Colonic mucosa (tissue), 4 donors: ENCODE results near the gene HJV. TPM values are rescaled to one million over a fixed set of nuclear protein-coding genes. Genes with fewer than 3 reads are reported as not detected.
A peak's percentile ranks its signal among the peaks of the same experiment; 100 is the strongest.
"Not testable (repeated sequence)": the region's sequence is repeated elsewhere in the genome, so short reads cannot be mapped to it uniquely, and the experiment has no call there.

ENCODE experiments used
- DNase-seq: peaks from one replicate; pipeline ENCODE4 v3.0.0-alpha.2; 2020
- H3K27ac ChIP-seq: fragments of 200-600 bp; one replicate; pipeline ENCODE4 v1.8.0; 2021
- H3K27me3 ChIP-seq: fragments of 200-600 bp; one replicate; pipeline ENCODE4 v1.8.0; 2021
- H3K36me3 ChIP-seq: fragments of 200-600 bp; one replicate; pipeline ENCODE4 v1.8.0; 2021
- H3K4me1 ChIP-seq: fragments of 200-600 bp; one replicate; pipeline ENCODE4 v1.8.0; 2021; ENCODE audit warnings: mild to moderate bottlenecking
- H3K4me3 ChIP-seq: fragments of 200-600 bp; one replicate; pipeline ENCODE4 v1.8.0; 2021
- H3K9ac ChIP-seq, 2 donors: one replicate each; pipeline ENCODE4 v1.7.0; 2013; ENCODE audit warnings: control low read depth in 2 of 2, low read depth in 2 of 2, low read length in 2 of 2
- H3K9me3 ChIP-seq: fragments of 200-600 bp; one replicate; pipeline ENCODE4 v1.8.0; 2021
- intact Hi-C: fragments of 100-400 bp; cut with DNase I; formaldehyde crosslinking; loops from one replicate; pipeline ENCODE4 v1.14.1; 2022
- total RNA-seq, 2 donors: library from RNA; stranded (reverse); fragmentation: NEBNext Ultra II Directional in 1 of 2; extraction: Animal tissue kit (Norgen Biotek cat#: 25700) in 1 of 2; gene quantifications; one replicate each; pipeline ENCODE4 v1.2.1, GENCODE V29; 2021
- TF ChIP-seq, protein P1 (sequence below): fragments of 200-600 bp; IDR thresholded peaks from one replicate; pipeline ENCODE4 v1.8.0; 2022; ENCODE audit warnings: antibody characterized with exemption, mild to moderate bottlenecking
- donor health status: healthy.
- donor health status: DM: no; HTN: no; CAD: no.
- donor health status: DM: no; HTN: no; CAD: no.

The HJV gene
- total RNA-seq, 2 donors from 2014 or later = not detected

GRCh38 chr1:146032631-146033219 lies 11.2 kb upstream of the HJV start:
- Histone ChIP-seq H3K27me3 (no peaks in the 10 kb centered on the region), H3K4me1 (peaks cover 3% of the 10 kb centered on the region), H3K27ac (no peak overlapping the region), H3K9me3 (no peaks in the 10 kb centered on the region), H3K36me3 (no peaks in the 10 kb centered on the region), H3K9ac (no peak overlapping the region), H3K4me3 (no peak overlapping the region)
- intact Hi-C loops = no loop called here
- no peak for DNase-seq
- TF ChIP-seq, protein P1, sequence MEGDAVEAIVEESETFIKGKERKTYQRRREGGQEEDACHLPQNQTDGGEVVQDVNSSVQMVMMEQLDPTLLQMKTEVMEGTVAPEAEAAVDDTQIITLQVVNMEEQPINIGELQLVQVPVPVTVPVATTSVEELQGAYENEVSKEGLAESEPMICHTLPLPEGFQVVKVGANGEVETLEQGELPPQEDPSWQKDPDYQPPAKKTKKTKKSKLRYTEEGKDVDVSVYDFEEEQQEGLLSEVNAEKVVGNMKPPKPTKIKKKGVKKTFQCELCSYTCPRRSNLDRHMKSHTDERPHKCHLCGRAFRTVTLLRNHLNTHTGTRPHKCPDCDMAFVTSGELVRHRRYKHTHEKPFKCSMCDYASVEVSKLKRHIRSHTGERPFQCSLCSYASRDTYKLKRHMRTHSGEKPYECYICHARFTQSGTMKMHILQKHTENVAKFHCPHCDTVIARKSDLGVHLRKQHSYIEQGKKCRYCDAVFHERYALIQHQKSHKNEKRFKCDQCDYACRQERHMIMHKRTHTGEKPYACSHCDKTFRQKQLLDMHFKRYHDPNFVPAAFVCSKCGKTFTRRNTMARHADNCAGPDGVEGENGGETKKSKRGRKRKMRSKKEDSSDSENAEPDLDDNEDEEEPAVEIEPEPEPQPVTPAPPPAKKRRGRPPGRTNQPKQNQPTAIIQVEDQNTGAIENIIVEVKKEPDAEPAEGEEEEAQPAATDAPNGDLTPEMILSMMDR = peak; percentile 34

- TF ChIP-seq, protein P1 = no peak
- no peaks in the 10 kb centered on the region for H3K9me3 ChIP-seq
- H3K9ac ChIP-seq = no peak overlapping the region
- no peaks in the 10 kb centered on the region for H3K27me3 ChIP-seq
- intact Hi-C loops = no loop called here
- peaks cover 3% of the 10 kb centered on the region for H3K4me1 ChIP-seq
- H3K36me3 ChIP-seq = no peaks in the 10 kb centered on the region
- no peak overlapping the region for H3K4me3 ChIP-seq
- DNase-seq = no peak
- H3K27ac ChIP-seq = no peak overlapping the region
These were observed 9.9 kb upstream of the HJV start for GRCh38 chr1:146031476-146031875.

DNA sequence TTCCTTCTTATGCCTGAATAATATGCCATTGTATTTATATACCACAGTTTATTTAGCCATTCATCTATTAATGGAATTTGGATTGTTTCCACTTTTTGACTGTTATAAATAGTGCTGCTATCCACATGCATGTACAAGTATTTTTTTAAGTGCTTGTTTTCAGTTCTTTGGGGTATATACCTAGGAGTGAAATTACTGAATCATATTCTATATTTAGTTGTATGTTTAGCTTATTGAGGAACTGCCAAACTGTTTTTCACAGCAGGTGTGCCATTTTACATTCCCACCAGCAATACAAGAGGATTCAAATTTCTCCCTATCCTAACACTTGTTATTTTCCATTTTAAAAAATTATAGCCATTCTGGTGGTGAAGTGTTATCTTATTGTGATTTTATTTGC lies 7.6 kb upstream of the HJV start:
- Histone ChIP-seq H3K4me1 (no peaks in the 10 kb centered on the region), H3K27me3 (no peaks in the 10 kb centered on the region), H3K4me3 (no peak overlapping the region), H3K36me3 (no peaks in the 10 kb centered on the region), H3K9me3 (no peaks in the 10 kb centered on the region), H3K9ac (no peak overlapping the region), H3K27ac (no peak overlapping the region)
- TF ChIP-seq, protein P1 = no peak
- intact Hi-C loops = no loop called here
- DNase-seq = no peak

- H3K36me3 ChIP-seq, H3K9me3 ChIP-seq, H3K27me3 ChIP-seq, intact Hi-C loops, DNase-seq, H3K27ac ChIP-seq, H3K4me1 ChIP-seq, H3K9ac ChIP-seq, H3K4me3 ChIP-seq: not testable (repeated sequence)
These were observed 5.1 kb upstream of the HJV start for GRCh38 chr1:146026650-146027049.

DNA sequence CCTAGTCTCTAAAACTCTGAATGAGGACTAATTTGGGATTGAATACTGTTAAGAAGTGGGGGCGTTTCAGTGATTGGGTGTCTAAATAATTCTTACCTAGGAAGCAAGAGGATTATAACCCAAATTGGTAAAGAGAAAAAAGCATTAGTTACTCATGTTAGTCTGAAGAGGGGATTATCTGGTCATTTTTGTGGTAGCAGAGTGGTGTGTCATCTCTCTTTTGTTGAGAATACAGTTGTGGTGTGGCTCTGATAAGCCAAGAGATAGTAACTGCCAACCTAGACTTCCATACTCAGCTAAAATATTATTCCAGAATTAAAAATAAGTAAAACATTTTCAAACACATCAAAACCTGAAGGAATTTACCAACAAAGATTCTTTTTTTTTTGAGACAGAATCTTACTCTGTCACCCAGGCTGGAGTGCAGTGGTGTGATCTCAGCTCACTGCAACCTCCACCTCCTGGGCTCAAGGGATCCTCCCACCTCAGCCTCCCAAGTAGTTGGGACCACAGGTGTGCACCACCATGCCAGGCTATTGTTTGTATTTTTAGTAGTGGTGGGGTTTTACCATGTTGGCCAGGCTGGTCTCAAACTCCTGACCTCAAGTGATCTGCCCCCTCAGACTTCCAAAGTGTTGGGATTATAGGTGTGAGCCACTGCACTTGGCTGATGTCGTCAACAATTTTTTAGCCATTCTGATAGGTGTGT lies 4.4 kb upstream of the HJV start:
- H3K36me3 ChIP-seq, intact Hi-C loops, H3K27ac ChIP-seq, H3K4me3 ChIP-seq, DNase-seq, H3K27me3 ChIP-seq, H3K9ac ChIP-seq, H3K9me3 ChIP-seq, H3K4me1 ChIP-seq: not testable (repeated sequence)

- Histone ChIP-seq H3K4me1 (no peaks in the 10 kb centered on the region), H3K9me3 (no peaks in the 10 kb centered on the region), H3K27ac (no peak overlapping the region), H3K4me3 (no peak overlapping the region), H3K27me3 (peaks cover 16% of the 10 kb centered on the region), H3K9ac (no peak overlapping the region), H3K36me3 (no peaks in the 10 kb centered on the region)
- intact Hi-C loops = no loop called here
- DNase-seq = no peak
- TF ChIP-seq, protein P1 = no peak
These were observed 1.0 kb upstream of the HJV start for GRCh38 chr1:146022403-146023127.
